ENCODE results near the gene MATN3. TPM values are rescaled to one million over a fixed set of nuclear protein-coding genes. Genes with fewer than 3 reads are reported as not detected.

Gene MATN3
- polyA plus RNA-seq, 3 donors from 2014 or later, result not detected

DNA sequence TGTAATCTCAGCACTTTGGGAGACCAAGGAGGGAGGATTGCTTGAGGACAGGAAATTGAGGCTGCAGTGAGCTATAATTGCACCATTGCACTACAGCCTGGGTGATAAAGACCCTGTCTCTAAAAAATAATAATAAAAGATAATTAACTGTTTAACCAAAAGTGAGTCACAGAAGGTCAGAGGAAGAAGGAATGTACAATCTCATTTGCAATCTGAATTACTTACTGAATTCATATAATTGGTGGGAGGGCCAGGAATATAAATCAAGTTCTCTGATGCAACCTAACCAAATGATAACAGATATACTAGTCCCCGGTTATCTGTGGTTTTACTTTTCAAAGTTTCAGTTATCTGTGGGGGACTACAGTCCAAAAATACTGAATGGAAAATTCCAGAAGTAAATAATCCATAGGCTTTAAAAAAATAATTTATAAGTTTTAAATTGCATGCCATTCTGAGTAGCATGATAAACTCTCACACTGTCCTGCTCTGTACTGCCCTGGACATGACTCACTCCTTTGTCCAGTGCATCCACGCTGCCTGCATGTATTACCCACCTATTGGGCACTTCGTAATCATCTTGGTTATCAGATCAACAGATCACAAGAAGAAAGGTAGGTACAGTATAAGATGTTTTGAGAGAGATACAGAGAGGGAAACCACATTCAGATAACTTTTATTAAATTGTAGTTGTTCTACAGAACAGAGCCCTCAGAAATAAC, 12.8 kb upstream of the MATN3 start:
- H3K4me1 Mint-ChIP-seq, result no peaks in the 10 kb centered on the region
- peaks cover 0 to 2% (median 1%) of the 10 kb centered on the region in 3 donors for H3K27me3 Mint-ChIP-seq (ENCODE audit: low read depth in 3 of 3)
- H3K4me3 Mint-ChIP-seq, result no peak overlapping the region
- no peak overlapping the region for H3K27ac Mint-ChIP-seq
- no peak for DNase-seq
- H3K36me3 Mint-ChIP-seq, result peaks cover 32 to 43% (median 35%) of the 10 kb centered on the region in 3 donors
- peaks cover 5 to 14% (median 7%) of the 10 kb centered on the region in 6 donors for H3K9me3 Mint-ChIP-seq

- H3K4me1 Mint-ChIP-seq, result no peaks in the 10 kb centered on the region
- peaks cover 21 to 28% (median 23%) of the 10 kb centered on the region in 3 donors for H3K36me3 Mint-ChIP-seq
- no peak for DNase-seq
- H3K4me3 Mint-ChIP-seq, result no peak overlapping the region
- no peak overlapping the region for H3K27ac Mint-ChIP-seq
- peaks cover 0 to 2% (median 2%) of the 10 kb centered on the region in 3 donors for H3K27me3 Mint-ChIP-seq (ENCODE audit: low read depth in 3 of 3)
- H3K9me3 Mint-ChIP-seq, result peaks cover 5 to 16% (median 7%) of the 10 kb centered on the region in 6 donors
These were observed 11.2 kb upstream of the MATN3 start for GRCh38 chr2:20023688-20024087.

- H3K9me3 Mint-ChIP-seq, result peaks cover 5 to 16% (median 7%) of the 10 kb centered on the region in 6 donors
- H3K4me1 Mint-ChIP-seq, result no peaks in the 10 kb centered on the region
- H3K4me3 Mint-ChIP-seq, result no peak overlapping the region
- DNase-seq, result no peak
- H3K36me3 Mint-ChIP-seq, result peaks cover 8 to 17% (median 17%) of the 10 kb centered on the region in 3 donors
- H3K27ac Mint-ChIP-seq, result no peak overlapping the region
- peaks cover 0 to 2% (median 0%) of the 10 kb centered on the region in 3 donors for H3K27me3 Mint-ChIP-seq (ENCODE audit: low read depth in 3 of 3)
These were observed 9.0 kb upstream of the MATN3 start for GRCh38 chr2:20021405-20022009.

GRCh38 chr2:20019747-20020146, 7.3 kb upstream of the MATN3 start:
- DNase-seq, result no peak
- no peak overlapping the region for H3K4me3 Mint-ChIP-seq
- peaks cover 2 to 5% (median 3%) of the 10 kb centered on the region in 3 donors for H3K27me3 Mint-ChIP-seq (ENCODE audit: low read depth in 3 of 3)
- peaks cover 5 to 16% (median 7%) of the 10 kb centered on the region in 6 donors for H3K9me3 Mint-ChIP-seq
- H3K4me1 Mint-ChIP-seq, result no peaks in the 10 kb centered on the region
- peaks cover 8 to 17% (median 17%) of the 10 kb centered on the region in 3 donors for H3K36me3 Mint-ChIP-seq
- no peak overlapping the region for H3K27ac Mint-ChIP-seq

- Mint-ChIP-seq H3K27ac (no peak overlapping the region), H3K9me3 (peaks cover 5 to 16% (median 7%) of the 10 kb centered on the region in 6 donors), H3K36me3 (peaks cover 8 to 17% (median 13%) of the 10 kb centered on the region in 3 donors), H3K27me3 (ENCODE audit: low read depth in 3 of 3) (peaks cover 2 to 9% (median 7%) of the 10 kb centered on the region in 3 donors), H3K4me3 (no peak overlapping the region), H3K4me1 (no peaks in the 10 kb centered on the region)
- no peak for DNase-seq
These were observed 6.2 kb upstream of the MATN3 start for GRCh38 chr2:20018601-20019152.

DNA sequence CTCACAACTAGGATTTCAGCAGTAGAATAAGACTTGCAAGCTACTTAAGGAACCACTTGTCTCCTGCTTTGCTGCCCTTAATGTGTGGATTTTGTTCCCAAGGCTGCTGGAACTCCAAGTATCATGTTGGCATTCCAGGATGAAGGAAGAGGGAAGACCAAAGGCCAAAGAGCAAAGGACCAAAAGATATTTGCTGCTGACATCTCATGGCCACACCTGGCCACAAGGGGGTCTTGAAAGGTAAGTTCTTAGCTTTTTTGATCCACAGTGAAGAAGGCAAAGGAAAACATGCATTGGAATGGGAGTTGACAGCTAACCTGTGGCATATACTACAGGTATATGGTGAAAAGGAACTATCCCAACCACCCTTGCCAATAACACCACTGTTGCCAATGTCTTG, 3.9 kb upstream of the MATN3 start:
- H3K36me3 Mint-ChIP-seq, result peaks cover 0 to 11% (median 0%) of the 10 kb centered on the region in 3 donors
- peaks cover 4 to 18% (median 16%) of the 10 kb centered on the region in 3 donors for H3K27me3 Mint-ChIP-seq (ENCODE audit: low read depth in 3 of 3)
- no peak overlapping the region for H3K27ac Mint-ChIP-seq
- peaks cover 0 to 8% (median 0%) of the 10 kb centered on the region in 6 donors for H3K9me3 Mint-ChIP-seq
- H3K4me1 Mint-ChIP-seq, result peaks cover 13 to 15% of the 10 kb centered on the region in 2 donors
- no peak overlapping the region for H3K4me3 Mint-ChIP-seq
- DNase-seq, result no peak

- peak; percentile 17 to 36 (median 24) for DNase-seq
- no peak overlapping the region for H3K27ac Mint-ChIP-seq
- H3K4me1 Mint-ChIP-seq, result peaks cover 13 to 15% of the 10 kb centered on the region in 2 donors
- no peak overlapping the region for H3K4me3 Mint-ChIP-seq
- H3K36me3 Mint-ChIP-seq, result peaks cover 0 to 8% (median 0%) of the 10 kb centered on the region in 3 donors
- H3K9me3 Mint-ChIP-seq, result peaks cover 0 to 6% (median 0%) of the 10 kb centered on the region in 6 donors
- H3K27me3 Mint-ChIP-seq (ENCODE audit: low read depth in 3 of 3), result peaks cover 7 to 20% (median 18%) of the 10 kb centered on the region in 3 donors
These were observed 3.1 kb upstream of the MATN3 start for GRCh38 chr2:20015482-20016083.

DNA sequence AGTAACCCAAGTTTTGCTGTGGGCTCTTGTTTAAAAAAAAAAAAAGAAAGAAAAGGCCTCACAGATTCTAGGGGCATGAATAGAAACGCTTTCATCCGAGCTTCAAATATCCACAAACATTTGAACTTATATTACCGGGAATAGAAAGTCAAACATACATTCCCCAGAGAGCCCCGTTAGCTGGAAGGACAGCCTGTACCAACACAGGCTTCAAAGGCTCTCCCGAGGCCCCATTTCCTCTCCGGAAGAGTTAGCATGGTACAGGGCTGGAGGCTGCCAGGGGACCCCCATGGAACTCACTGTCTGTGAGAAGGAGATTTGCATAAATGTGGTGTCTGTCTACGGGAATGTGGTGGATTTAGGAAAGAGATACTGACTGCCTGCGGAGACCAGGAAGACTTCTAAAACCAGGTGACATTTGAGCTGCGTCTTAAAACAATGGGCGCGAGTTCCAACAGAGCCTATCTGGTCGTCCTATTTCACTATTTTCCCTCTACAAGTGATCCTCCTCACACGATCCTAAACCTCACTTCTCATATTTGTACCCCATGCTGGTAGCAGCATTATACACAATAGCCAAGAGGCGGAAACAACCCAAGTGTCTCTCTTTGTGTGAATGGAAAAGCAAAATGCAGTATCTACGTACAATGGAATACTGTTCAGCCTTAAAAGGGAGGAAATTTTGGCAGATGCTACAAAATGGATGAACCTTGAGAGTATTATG, 820 bp upstream of the MATN3 start:
- H3K4me3 Mint-ChIP-seq, result peak overlapping the region; percentile 68 to 84 (median 79)
- no peaks in the 10 kb centered on the region for H3K36me3 Mint-ChIP-seq
- no peaks in the 10 kb centered on the region for H3K9me3 Mint-ChIP-seq
- no peak overlapping the region for H3K27ac Mint-ChIP-seq
- peaks cover 12 to 23% (median 18%) of the 10 kb centered on the region in 3 donors for H3K27me3 Mint-ChIP-seq (ENCODE audit: low read depth in 3 of 3)
- DNase-seq, result no peak
- H3K4me1 Mint-ChIP-seq, result peaks cover 13 to 15% of the 10 kb centered on the region in 2 donors

- Mint-ChIP-seq H3K4me1 (peaks cover 13 to 15% of the 10 kb centered on the region in 2 donors), H3K4me3 (peak overlapping the region; percentile 51 to 77 (median 61)), H3K36me3 (no peaks in the 10 kb centered on the region), H3K9me3 (no peaks in the 10 kb centered on the region), H3K27me3 (ENCODE audit: low read depth in 3 of 3) (peaks cover 12 to 32% (median 19%) of the 10 kb centered on the region in 3 donors), H3K27ac (no peak overlapping the region)
- DNase-seq, result no peak
These were observed 511 bp downstream of the MATN3 start for GRCh38 chr2:20012032-20012281.

- peaks cover 13 to 15% of the 10 kb centered on the region in 2 donors for H3K4me1 Mint-ChIP-seq
- H3K4me3 Mint-ChIP-seq, result peak overlapping the region; percentile 51 to 77 (median 61)
- H3K9me3 Mint-ChIP-seq, result no peaks in the 10 kb centered on the region
- H3K36me3 Mint-ChIP-seq, result no peaks in the 10 kb centered on the region
- no peak for DNase-seq
- H3K27ac Mint-ChIP-seq, result no peak overlapping the region
- H3K27me3 Mint-ChIP-seq (ENCODE audit: low read depth in 3 of 3), result peaks cover 12 to 32% (median 19%) of the 10 kb centered on the region in 3 donors
These were observed 1.0 kb downstream of the MATN3 start for GRCh38 chr2:20011276-20012031.

DNA sequence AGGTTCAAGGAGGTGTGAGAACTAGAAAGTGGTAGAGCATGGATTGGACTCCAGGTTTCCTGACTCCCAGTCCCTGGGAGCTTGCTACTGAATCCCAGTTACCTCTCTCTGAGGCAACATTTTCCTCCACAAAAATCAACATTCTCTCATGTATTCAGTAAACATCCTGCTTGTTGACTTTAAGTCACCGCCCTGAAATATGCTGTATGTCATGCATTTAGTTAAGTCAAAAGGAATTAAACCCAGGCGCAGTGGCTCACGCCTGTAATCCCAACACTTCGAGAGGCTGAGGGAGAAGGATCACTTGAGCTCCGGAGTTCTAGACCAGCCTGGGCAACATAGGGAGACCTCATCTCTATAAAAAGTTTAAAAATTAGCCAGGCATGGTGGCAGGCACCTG, 3.8 kb downstream of the MATN3 start:
- H3K36me3 Mint-ChIP-seq, result no peaks in the 10 kb centered on the region

GRCh38 chr2:20005891-20006470, 6.5 kb downstream of the MATN3 start:
- Mint-ChIP-seq H3K4me1 (no peaks in the 10 kb centered on the region), H3K36me3 (no peaks in the 10 kb centered on the region), H3K4me3 (no peak overlapping the region), H3K9me3 (no peaks in the 10 kb centered on the region), H3K27ac (no peak overlapping the region), H3K27me3 (ENCODE audit: low read depth in 3 of 3) (peaks cover 2 to 20% (median 11%) of the 10 kb centered on the region in 3 donors)
- no peak for DNase-seq

More for the DNA sequence above, 3.8 kb downstream of the MATN3 start:
- Mint-ChIP-seq H3K27ac (no peak overlapping the region), H3K4me1 (peaks cover 13 to 15% of the 10 kb centered on the region in 2 donors), H3K27me3 (ENCODE audit: low read depth in 3 of 3) (peaks cover 12 to 26% (median 13%) of the 10 kb centered on the region in 3 donors), H3K4me3 (no peak overlapping the region), H3K9me3 (no peaks in the 10 kb centered on the region)
- DNase-seq, result no peak

All from immature natural killer cell (primary cell).